GM18511 (cell line): ENCODE measurements around the gene DMAP1.
"Not testable (repeated sequence)": the region's sequence is repeated elsewhere in the genome, so short reads cannot be mapped to it uniquely, and the experiment has no call there.

Experiments
- ATAC-seq: cut with Tn5 transposase; IDR thresholded peaks from one replicate; pipeline ENCODE4 v1.9.1; 2021; ENCODE audit warnings: mild to moderate bottlenecking, moderate library complexity; ENCODE audit not compliant: unreplicated experiment

DMAP1 gene

DNA sequence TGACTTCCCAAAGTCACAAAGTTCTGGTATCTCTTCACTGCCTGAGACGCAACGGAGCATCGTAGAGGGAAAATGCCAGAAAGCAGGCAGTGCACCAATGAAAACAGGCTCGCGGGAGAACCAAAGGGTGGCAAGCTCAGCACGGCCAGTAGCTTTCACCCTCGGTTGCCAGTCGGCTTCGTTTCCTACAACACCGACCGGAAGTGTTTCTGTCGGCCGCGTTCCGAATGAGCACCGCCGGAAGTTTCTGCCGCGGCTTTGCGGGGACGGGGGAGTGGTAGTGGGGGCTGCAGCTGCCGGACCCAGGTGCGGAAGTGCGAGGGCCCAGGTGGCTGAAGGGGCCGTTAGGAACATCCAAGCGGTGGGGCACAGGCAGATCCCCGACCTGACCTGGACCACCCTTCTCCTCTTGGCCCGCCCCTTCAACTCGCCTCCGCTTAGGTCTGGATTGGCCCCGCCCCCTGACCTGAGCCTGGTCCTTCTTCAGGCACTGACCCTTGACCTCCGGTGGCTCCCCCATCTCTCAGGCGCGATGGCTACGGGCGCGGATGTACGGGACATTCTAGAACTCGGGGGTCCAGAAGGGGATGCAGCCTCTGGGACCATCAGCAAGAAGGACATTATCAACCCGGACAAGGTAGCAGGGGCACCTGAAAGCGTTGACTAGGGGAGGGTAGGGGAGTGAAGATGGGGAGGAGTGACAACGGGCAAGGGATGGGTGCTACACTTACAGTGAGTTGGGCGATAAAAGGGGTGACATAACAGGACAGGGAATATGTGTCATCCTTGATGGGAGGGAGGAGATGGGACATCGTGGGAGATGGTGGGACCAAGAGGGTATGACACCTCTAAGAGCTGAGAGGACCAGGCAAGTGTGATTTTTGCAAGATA, at the start of gene DMAP1:
Gene DMAP1 (plus strand): TSS at position 250 of the 891 bp plus-strand sequence. CDS start 283 bp downstream, at position 533.
- ATAC-seq = peak; percentile 72

GRCh38 chr1:44168520-44169098, 44.7 kb upstream of the DMAP1 start:
- no peak for ATAC-seq

DNA sequence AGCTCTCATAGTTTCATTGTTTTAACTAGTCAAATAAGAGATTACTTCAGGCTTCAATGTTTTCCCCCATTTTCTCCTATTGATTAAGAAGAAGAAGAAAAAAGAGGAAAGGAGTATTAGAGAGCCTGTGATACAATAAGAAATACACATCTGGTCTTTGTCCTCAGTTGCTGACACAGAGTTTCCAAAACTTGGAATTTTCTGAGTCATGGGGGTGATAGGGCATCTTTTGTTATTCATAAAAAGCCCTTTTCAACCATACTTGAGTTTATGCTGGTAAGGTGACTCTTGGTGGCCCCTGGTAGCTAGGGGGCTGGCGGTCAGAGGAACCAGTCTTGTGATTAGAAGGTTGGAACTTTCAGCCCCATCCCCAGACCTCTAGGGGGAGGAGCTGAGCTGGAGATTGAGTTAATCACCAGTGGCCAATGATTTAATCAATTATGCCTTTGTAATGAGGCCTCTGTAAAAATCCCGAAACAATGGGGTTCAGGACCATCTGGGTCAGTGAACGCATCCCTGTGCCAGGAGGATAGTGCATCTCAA, 42.9 kb upstream of the DMAP1 start:
- ATAC-seq = no peak

DNA sequence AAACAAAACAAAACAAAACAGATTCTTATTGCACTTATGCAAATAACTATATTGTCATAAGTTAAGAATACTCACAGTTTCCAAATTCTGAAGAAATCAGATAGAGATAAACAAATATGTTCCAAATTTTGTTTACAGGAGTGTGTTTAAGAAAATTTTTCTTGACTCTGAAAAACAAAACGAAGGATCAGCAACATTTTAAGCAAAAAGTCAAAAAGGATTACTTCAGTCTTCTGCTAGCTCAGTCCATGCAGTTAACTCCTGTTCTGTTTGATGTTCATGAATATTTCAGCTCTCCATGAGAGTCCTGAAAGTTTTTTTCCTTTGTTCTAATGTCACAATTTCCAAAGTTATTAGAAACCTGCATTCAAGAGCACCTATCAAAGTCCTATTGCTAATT, 38.6 kb upstream of the DMAP1 start:
- no peak for ATAC-seq

GRCh38 chr1:44200336-44200735, 12.9 kb upstream of the DMAP1 start:
- ATAC-seq = no peak

DNA sequence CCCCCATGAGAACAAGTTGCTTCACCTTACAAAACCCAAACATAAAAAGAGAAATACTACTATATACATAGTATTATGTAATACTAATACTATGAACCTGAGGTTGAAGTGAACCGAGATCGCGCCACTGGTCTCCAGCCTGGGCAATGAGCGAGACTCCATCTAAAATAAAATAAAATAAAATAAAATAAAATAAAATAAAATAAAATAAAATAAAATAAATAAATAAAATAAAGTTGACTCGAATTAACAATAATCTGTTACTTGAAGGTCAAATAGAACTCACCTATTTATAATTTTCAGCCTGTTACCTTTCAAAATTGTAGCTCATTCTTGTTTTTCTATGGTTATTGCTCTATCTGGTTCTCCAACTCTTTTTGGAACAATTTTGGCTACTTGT, 6.7 kb upstream of the DMAP1 start:
- not testable (repeated sequence) for ATAC-seq

- ATAC-seq = no peak
Observed at GRCh38 chr1:44208226-44208625, 5.0 kb upstream of the DMAP1 start.

- no peak for ATAC-seq
Observed at GRCh38 chr1:44210595-44210994, 2.7 kb upstream of the DMAP1 start.

- no peak for ATAC-seq
Observed at GRCh38 chr1:44212355-44213221, 683 bp upstream of the DMAP1 start.

GRCh38 chr1:44217809-44218410, 4.6 kb downstream of the DMAP1 start:
- no peak for ATAC-seq

DNA sequence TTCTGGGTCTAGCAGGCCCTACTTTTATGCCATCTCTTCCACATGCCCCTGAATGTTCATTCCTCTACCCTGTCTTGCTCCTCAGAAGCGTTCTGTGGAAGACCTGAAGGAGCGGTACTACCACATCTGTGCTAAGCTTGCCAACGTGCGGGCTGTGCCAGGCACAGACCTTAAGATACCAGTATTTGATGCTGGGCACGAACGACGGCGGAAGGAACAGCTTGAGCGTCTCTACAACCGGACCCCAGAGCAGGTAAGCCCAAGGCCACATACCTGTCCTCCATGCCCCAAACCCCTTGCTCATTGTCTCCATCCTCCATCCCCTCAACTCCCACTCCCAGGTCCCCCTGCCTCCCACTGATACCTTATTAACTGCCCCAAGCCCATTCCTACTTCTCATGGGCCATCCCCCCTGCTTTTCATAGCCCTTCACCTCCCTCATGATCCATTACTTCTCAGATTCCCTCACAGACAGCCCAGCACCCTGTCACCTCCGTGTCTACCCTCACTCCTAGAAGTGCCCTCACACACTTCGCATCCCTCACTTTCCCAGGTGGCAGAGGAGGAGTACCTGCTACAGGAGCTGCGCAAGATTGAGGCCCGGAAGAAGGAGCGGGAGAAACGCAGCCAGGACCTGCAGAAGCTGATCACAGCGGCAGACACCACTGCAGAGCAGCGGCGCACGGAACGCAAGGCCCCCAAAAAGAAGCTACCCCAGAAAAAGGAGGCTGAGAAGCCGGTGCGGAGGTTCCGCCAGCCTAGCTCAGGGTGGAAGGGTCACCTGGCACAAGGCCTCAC, 5.4 kb downstream of the DMAP1 start:
- ATAC-seq = no peak

DNA sequence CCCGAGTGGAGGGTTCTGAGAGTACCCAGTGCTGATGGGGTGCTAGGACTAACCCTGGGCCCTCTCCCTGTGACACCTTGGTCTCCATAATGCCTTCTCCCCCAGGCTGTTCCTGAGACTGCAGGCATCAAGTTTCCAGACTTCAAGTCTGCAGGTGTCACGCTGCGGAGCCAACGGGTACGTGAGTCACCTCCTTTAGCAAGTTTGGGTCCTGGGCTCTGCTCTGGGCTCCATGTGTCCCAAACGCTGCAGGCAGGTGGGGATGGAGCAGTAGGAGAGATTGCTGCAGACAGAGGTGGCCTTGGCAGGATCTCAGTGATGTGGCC, 6.0 kb downstream of the DMAP1 start:
- no peak for ATAC-seq

- ATAC-seq = no peak
Observed at GRCh38 chr1:44220001-44220751, 6.9 kb downstream of the DMAP1 start.

- ATAC-seq = no peak
Observed at GRCh38 chr1:44220755-44221154, 7.5 kb downstream of the DMAP1 start.

DNA sequence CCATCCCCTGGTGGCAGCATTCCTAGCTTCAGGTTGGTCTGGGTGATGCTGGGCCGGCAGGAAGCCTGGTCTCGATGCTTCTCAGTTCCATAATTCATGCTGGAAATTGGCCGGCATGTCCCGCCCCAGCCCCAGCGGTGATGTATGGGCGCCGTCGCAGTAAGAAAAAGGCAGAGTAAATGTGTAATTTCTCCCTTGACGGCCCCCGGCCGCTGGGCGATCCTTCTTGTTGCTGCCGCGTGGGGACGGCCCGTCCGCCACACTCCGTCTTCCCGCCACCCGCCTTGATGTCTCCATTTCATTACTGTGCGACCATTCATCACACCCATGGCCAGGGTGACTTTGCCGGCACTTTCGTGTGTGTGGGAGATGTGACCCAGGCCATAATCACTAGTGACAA, 8.5 kb downstream of the DMAP1 start:
- ATAC-seq = no peak

DNA sequence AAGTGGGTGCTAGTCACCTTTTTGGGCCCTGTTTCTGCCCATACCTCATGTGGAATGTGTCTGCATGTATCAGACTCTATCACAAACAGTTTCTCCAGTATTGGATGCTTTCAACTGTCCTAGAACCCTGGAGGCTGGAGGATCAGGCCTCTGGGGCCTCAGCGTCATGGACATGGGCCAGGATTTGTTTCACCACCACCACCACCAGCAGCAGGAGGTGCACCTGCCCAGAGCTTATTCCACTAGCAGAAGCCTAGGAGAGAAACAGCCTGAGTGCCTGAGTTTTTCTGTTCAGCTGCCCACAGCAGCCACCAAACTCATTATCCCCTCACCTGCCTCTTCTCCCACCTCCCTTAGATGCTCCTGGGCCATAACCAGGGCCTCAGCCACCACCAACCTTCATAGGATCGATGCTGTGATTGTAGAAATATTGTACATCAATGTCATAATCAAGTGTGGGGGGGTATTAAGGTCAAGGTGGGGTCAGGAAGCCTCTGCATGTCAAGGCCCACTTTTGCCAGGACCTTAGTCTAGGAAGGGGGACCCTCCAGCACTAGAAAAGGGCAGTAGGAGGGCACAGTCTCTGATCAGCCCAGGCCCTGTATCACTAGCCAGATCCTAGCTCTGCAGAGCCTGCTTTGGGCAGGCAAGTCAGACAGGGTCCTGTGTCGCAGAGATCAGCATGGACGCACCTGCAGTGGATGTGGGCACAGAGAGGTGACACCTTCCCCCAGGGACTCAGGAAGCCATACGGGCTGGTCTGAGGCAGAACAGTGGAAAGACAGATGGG, 9.3 kb downstream of the DMAP1 start:
- ATAC-seq = no peak

DNA sequence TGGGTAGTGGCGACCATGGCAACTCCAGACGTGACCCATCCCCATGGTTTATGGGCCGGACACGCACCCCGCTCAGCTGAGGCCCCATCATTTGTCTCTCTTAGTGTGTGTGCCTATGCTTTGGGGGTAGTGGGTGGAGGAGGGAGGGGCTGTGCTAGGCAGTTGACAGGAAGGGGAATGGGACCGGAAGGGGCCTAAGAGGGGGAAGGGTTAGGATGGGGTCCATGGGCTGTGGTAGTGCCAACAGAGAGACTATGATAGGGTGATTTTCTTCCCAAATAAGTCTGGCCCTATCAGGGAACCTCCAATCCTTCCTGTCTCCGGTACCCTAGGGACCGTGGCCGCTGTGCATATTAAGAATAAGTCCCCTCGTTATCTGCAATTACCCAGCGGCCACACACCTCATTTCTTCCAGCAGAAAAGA, 9.9 kb downstream of the DMAP1 start:
- no peak for ATAC-seq

DNA sequence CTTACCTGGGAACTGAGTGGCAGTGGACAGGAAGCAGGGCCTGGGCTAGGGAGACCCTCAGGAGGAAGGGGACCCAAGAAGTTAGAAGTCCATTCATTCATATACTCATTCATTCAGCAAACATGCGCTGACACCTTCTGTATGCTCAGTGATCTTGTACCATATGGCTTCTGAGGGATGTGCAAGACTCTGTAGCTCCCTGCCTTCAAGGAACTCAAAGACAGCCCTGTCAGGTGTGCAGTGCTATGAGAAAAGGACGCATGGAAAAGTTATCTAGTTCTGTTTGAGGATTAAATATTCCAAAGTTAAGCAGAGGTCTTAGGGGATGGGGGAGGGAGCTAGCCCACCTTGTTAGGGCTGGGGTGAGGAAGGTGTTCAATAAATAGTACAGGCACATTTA, 12.5 kb downstream of the DMAP1 start:
- no peak for ATAC-seq

- ATAC-seq = no peak
Observed at GRCh38 chr1:44227211-44227610, 13.9 kb downstream of the DMAP1 start.
